Endothelial cell of umbilical vein (primary cell): ENCODE results near the gene AGPAT2. TPM values are rescaled to one million over a fixed set of nuclear protein-coding genes. Genes with fewer than 3 reads are reported as not detected.

Source experiments
- BruUV-seq: library from RNA; stranded (reverse); fragments of 400-500 nt; replicated peaks from 2 replicates; lab custom pipeline; 2021; lab: Mats Ljungman, UMichigan
- CTCF ChIA-PET: fragments of 300-600, 350-600 bp; sonication (Branson Sonifier 250); formaldehyde crosslinking; loops from one replicate; lab custom pipeline; 2021; ENCODE audit warnings: antibody characterized with exemption, inconsistent platforms; lab: Charles Lee
- POLR2A ChIA-PET: fragments of 300-600, 350-600 bp; sonication (Branson Sonifier 250); formaldehyde crosslinking; loops from one replicate; lab custom pipeline; 2021; ENCODE audit warnings: antibody characterized with exemption, inconsistent platforms; lab: Charles Lee
- DNase-seq: peaks from one replicate; pipeline ENCODE4 v3.0.0-alpha.2; 2011; ENCODE audit warnings: low read depth, low spot score
- FAIRE-seq: peaks from 2 replicates; lab custom pipeline; 2011; peaks lifted over from hg19 to GRCh38; lab: Jason Lieb, UNC
- H2AFZ ChIP-seq: 2 replicates; pipeline ENCODE4 v1.6.0; 2012; ENCODE audit warnings: low read depth, low read length, control low read depth, inconsistent platforms
- H3K27ac ChIP-seq: 2 replicates; pipeline ENCODE4 v1.5.1; 2011; ENCODE audit warnings: low read depth, mild to moderate bottlenecking, control low read depth, low read length, moderate library complexity; ENCODE audit not compliant: insufficient read depth
- H3K27me3 ChIP-seq, 2 experiments: 2 replicates each; pipeline versions ENCODE4 v1.6.0 to v1.6.1; 2011; ENCODE audit warnings: low read length in 2 of 2, mixed read lengths in 1 of 2; ENCODE audit not compliant: control insufficient read depth in 2 of 2, insufficient read depth in 2 of 2
- H3K36me3 ChIP-seq, 2 experiments: 2 replicates in 1 of 2; 3 replicates in 1 of 2; pipeline ENCODE4 v1.5.1; 2011; ENCODE audit warnings: low read length in 2 of 2, mild to moderate bottlenecking in 1 of 2, moderate library complexity in 1 of 2; ENCODE audit not compliant: control insufficient read depth in 2 of 2, insufficient read depth in 2 of 2; ENCODE audit errors: extremely low read depth in 1 of 2
- H3K4me1 ChIP-seq: 3 replicates; pipeline ENCODE4 v1.5.1; 2011; ENCODE audit warnings: mild to moderate bottlenecking, low read length; ENCODE audit not compliant: control insufficient read depth, insufficient read depth; ENCODE audit errors: extremely low read depth
- H3K4me2 ChIP-seq: 2 replicates; pipeline ENCODE4 v1.6.1; 2011; ENCODE audit warnings: low read length, control low read depth, mixed read lengths; ENCODE audit not compliant: insufficient read depth
- H3K4me3 ChIP-seq, 3 experiments: fragments of 200-600 bp in 1 of 3; sonication (generic), shearing (Covaris generic) in 1 of 3; replicated peaks in 1 of 3; 2 replicates each; pipeline ENCODE4 v1.5.1; 2011 to 2016; ENCODE audit warnings: control low read depth in 3 of 3, low read length in 3 of 3, mild to moderate bottlenecking in 2 of 3, inconsistent platforms in 1 of 3, low read depth in 1 of 3, moderate library complexity in 1 of 3; ENCODE audit not compliant: insufficient read depth in 1 of 3
- H3K79me2 ChIP-seq: 2 replicates; pipeline ENCODE4 v1.6.0; 2012; ENCODE audit warnings: low read length, inconsistent platforms; ENCODE audit not compliant: control insufficient read depth, insufficient read depth
- H3K9ac ChIP-seq: replicated peaks from 2 replicates; pipeline ENCODE3; 2011; ENCODE audit warnings: low read length, control low read depth; ENCODE audit not compliant: insufficient read depth; ENCODE audit errors: extremely low read depth
- H3K9me1 ChIP-seq: replicated peaks from 3 replicates; pipeline ENCODE4 v1.6.0; 2011; ENCODE audit warnings: mild to moderate bottlenecking, low read length; ENCODE audit not compliant: control insufficient read depth, insufficient read depth; ENCODE audit errors: extremely low read depth
- H3K9me3 ChIP-seq: replicated peaks from 2 replicates; pipeline ENCODE4 v1.5.1; 2012; ENCODE audit warnings: low read length, inconsistent platforms; ENCODE audit not compliant: control insufficient read depth, insufficient read depth
- H4K20me1 ChIP-seq: replicated peaks from 2 replicates; pipeline ENCODE3; 2011; ENCODE audit warnings: mild to moderate bottlenecking, low read length; ENCODE audit not compliant: control insufficient read depth, insufficient read depth; ENCODE audit errors: extremely low read depth
- EZH2 ChIP-seq: IDR thresholded peaks from 2 replicates; pipeline ENCODE4 v1.6.1; 2012; ENCODE audit warnings: borderline replicate concordance, low read depth, mild to moderate bottlenecking, moderate library complexity, low read length, inconsistent platforms; ENCODE audit not compliant: severe bottlenecking
- FOS ChIP-seq: IDR thresholded peaks from 2 replicates; pipeline ENCODE4 v1.6.1; 2011; ENCODE audit warnings: mild to moderate bottlenecking, low read length, moderate library complexity, borderline replicate concordance; ENCODE audit not compliant: insufficient read depth
- GATA2 ChIP-seq: IDR thresholded peaks from 2 replicates; pipeline ENCODE4 v1.7.0; 2011; ENCODE audit warnings: low read depth, mild to moderate bottlenecking, moderate library complexity, mixed read lengths, low read length; ENCODE audit not compliant: insufficient read length, insufficient read depth
- JUN ChIP-seq: IDR thresholded peaks from 2 replicates; pipeline ENCODE4 v1.6.1; 2011; ENCODE audit warnings: borderline replicate concordance, low read depth; ENCODE audit not compliant: insufficient read length, insufficient read depth
- MYC ChIP-seq: IDR thresholded peaks from one replicate; pipeline ENCODE4 v1.6.1; 2011; ENCODE audit warnings: mild to moderate bottlenecking, low read depth, low read length
- POLR2A ChIP-seq: IDR thresholded peaks from 2 replicates; pipeline ENCODE4 v1.6.1; 2012; ENCODE audit warnings: low read depth, mild to moderate bottlenecking, control low read depth, low read length
- POLR2AphosphoS5 ChIP-seq: IDR thresholded peaks from 2 replicates; pipeline ENCODE4 v1.6.1; 2012; ENCODE audit warnings: low read depth, mild to moderate bottlenecking, control low read depth, low read length, moderate library complexity; ENCODE audit not compliant: insufficient read depth
- dilution Hi-C: fragments of 300-500 bp; cut with MboI; formaldehyde crosslinking; loops from one replicate; pipeline ENCODE4 v1.15.0; 2019; ENCODE audit warnings: low sequenced_read_pairs; ENCODE audit not compliant: extremely low pct_ligation_motif_present
- intact Hi-C: fragments of 100-400 bp; cut with micrococcal nuclease; formaldehyde crosslinking; loops from one replicate; pipeline ENCODE4 v1.10.0; 2022
- polyA plus RNA-seq, 4 experiments: library from polyadenylated mRNA; depleted of rRNA in 3 of 4; stranded (reverse) in 3 of 4; unstranded in 1 of 4; fragments of >200 nt; gene quantifications; 2 replicates each; pipeline versions ENCODE4 v1.2.1 to v1.2.3, GENCODE V29; 2011 to 2012; ENCODE audit warnings: missing spikeins in 1 of 4
- total RNA-seq: library from RNA; stranded (reverse); gene quantifications from 2 replicates; pipeline ENCODE4 v1.2.3, GENCODE V29; 2021
- TF ChIP-seq, protein P1 (sequence below): IDR thresholded peaks from 2 replicates; pipeline ENCODE4 v1.6.1; 2011; ENCODE audit not compliant: insufficient read depth, insufficient read length
- TF ChIP-seq, protein P2 (sequence below), 2 donors: IDR thresholded peaks; 1 replicate in 1 of 2; 2 replicates in 1 of 2; pipeline ENCODE4 v1.5.1; 2011; ENCODE audit warnings: low read length in 2 of 2, mild to moderate bottlenecking in 2 of 2, moderate library complexity in 2 of 2, control low read depth in 1 of 2, inconsistent platforms in 1 of 2, low read depth in 1 of 2; ENCODE audit not compliant: insufficient read depth in 1 of 2; ENCODE audit errors: extremely low read depth in 1 of 2

The AGPAT2 gene
- total and polyA plus RNA-seq, 2 donors (not counting 3 experiments of a cell fraction or from before 2014, with no cell fraction given): 45.5 to 55.3 TPM

DNA sequence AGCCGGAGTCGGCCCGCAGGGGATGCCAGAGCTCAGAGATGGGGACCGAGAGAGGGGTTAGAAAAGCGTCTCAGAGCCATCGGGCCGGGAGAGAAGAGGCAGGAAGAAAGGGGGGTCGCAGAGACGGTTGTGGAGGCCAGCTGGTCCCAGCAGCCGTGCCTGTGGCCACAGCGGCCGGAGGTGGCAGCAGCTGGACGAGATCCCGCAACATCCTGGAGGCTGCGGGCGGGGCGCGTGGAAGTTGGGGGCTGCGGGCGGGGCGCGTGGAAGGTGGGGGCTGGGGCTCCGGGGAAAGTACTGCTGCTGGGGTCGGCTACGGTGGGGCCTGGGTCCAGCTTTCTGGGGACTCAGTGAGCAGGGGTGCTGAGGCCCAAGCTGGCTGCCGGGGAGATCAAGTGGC is 59.0 kb downstream of the AGPAT2 start:
- no peak overlapping the region for H3K9ac ChIP-seq
- no peaks in the 10 kb centered on the region for H3K36me3 ChIP-seq
- H3K4me3 ChIP-seq: no peak overlapping the region
- dilution Hi-C loops: no loop called here
- FAIRE-seq: no peak
- H3K4me1 ChIP-seq: peaks cover 12% of the 10 kb centered on the region
- no peaks in the 10 kb centered on the region for H3K9me3 ChIP-seq
- intact Hi-C loops: no loop called here
- H3K9me1 ChIP-seq: no peaks in the 10 kb centered on the region
- H3K27me3 ChIP-seq: no peaks in the 10 kb centered on the region
- no peak for TF ChIP-seq FOS
- TF ChIP-seq GATA2: no peak
- TF ChIP-seq JUN: no peak
- TF ChIP-seq, protein P1, sequence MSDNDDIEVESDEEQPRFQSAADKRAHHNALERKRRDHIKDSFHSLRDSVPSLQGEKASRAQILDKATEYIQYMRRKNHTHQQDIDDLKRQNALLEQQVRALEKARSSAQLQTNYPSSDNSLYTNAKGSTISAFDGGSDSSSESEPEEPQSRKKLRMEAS: no peak
- TF ChIP-seq EZH2: no peak
- no peak for TF ChIP-seq MYC
- no peak for TF ChIP-seq POLR2A
- TF ChIP-seq, protein P2, sequence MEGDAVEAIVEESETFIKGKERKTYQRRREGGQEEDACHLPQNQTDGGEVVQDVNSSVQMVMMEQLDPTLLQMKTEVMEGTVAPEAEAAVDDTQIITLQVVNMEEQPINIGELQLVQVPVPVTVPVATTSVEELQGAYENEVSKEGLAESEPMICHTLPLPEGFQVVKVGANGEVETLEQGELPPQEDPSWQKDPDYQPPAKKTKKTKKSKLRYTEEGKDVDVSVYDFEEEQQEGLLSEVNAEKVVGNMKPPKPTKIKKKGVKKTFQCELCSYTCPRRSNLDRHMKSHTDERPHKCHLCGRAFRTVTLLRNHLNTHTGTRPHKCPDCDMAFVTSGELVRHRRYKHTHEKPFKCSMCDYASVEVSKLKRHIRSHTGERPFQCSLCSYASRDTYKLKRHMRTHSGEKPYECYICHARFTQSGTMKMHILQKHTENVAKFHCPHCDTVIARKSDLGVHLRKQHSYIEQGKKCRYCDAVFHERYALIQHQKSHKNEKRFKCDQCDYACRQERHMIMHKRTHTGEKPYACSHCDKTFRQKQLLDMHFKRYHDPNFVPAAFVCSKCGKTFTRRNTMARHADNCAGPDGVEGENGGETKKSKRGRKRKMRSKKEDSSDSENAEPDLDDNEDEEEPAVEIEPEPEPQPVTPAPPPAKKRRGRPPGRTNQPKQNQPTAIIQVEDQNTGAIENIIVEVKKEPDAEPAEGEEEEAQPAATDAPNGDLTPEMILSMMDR (IDR thresholded peaks at IDR 0.05; ENCODE audit: extremely low read depth in 1 of 2, insufficient read depth in 1 of 2, low read depth in 1 of 2, low read length in 2 of 2): no peak
- TF ChIP-seq POLR2AphosphoS5: no peak
- POLR2A ChIA-PET: no interaction called here
- no peaks in the 10 kb centered on the region for H3K79me2 ChIP-seq
- H4K20me1 ChIP-seq: no peaks in the 10 kb centered on the region
- CTCF ChIA-PET: interaction anchor here (0.6 to 7.3 kb wide), 5 partner anchors 40 to 141 kb away, joined by 3 to 261 read pairs (median 5); no protein-coding TSS in a partner anchor
- BruUV-seq: no TSS peak
- H3K4me2 ChIP-seq: no peak overlapping the region
- no peak overlapping the region for H2AFZ ChIP-seq
- no peak overlapping the region for H3K27ac ChIP-seq
- DNase-seq: no peak
